HAP-1 (cell line): ENCODE measurements around the gene ADORA1.

Experiments
- DNase-seq, 2 experiments: peaks; one replicate each; pipeline ENCODE4 v3.0.0-alpha.2; 2016 to 2020; ENCODE audit warnings: low spot score in 2 of 2
- H3K27me3 ChIP-seq: fragments of 250-450 bp; sonication (Bioruptor Pico); 2 replicates; pipeline ENCODE4 v1.5.1; 2020; ENCODE audit warnings: low read depth, mild to moderate bottlenecking, moderate library complexity
- H3K36me3 ChIP-seq: fragments of 250-450 bp; sonication (Bioruptor Pico); replicated peaks from 2 replicates; pipeline ENCODE4 v1.5.1; 2020; ENCODE audit warnings: mild to moderate bottlenecking
- H3K4me1 ChIP-seq: fragments of 250-450 bp; sonication (Bioruptor Pico); 2 replicates; pipeline ENCODE4 v1.5.1; 2020; ENCODE audit warnings: mild to moderate bottlenecking
- H3K4me3 ChIP-seq: fragments of 250-450 bp; sonication (Bioruptor Pico); 2 replicates; pipeline ENCODE4 v1.5.1; 2020; ENCODE audit warnings: mild to moderate bottlenecking, moderate library complexity
- H3K9me3 ChIP-seq: fragments of 250-450 bp; sonication (Bioruptor Pico); 2 replicates; pipeline ENCODE4 v1.5.1; 2020; ENCODE audit warnings: mild to moderate bottlenecking, moderate library complexity
- in situ Hi-C: fragments of 300-500 bp; cut with MboI; formaldehyde crosslinking; loops from 3 replicates; pipeline ENCODE4 v1.14.3; 2020; ENCODE audit warnings: low sequenced_read_pairs, inconsistent platforms, mixed read lengths

ADORA1 gene

GRCh38 chr1:203121186-203122015 is 6.1 kb upstream of the ADORA1 start:
- no peaks in the 10 kb centered on the region for H3K9me3 ChIP-seq
- peaks cover 48% of the 10 kb centered on the region for H3K27me3 ChIP-seq
- DNase-seq, result no peak
- H3K4me1 ChIP-seq, result no peaks in the 10 kb centered on the region
- in situ Hi-C loops, result no loop called here
- no peak overlapping the region for H3K4me3 ChIP-seq
- no peaks in the 10 kb centered on the region for H3K36me3 ChIP-seq

GRCh38 chr1:203122159-203122558 is 5.4 kb upstream of the ADORA1 start:
- Histone ChIP-seq H3K4me3 (no peak overlapping the region), H3K4me1 (no peaks in the 10 kb centered on the region), H3K27me3 (peaks cover 48% of the 10 kb centered on the region), H3K9me3 (no peaks in the 10 kb centered on the region), H3K36me3 (no peaks in the 10 kb centered on the region)
- in situ Hi-C loops, result no loop called here
- no peak for DNase-seq

- H3K9me3 ChIP-seq, result no peaks in the 10 kb centered on the region
- DNase-seq, result no peak
- H3K36me3 ChIP-seq, result no peaks in the 10 kb centered on the region
- peaks cover 3% of the 10 kb centered on the region; the same call in 1 of the 2 replicates for H3K4me1 ChIP-seq
- in situ Hi-C loops, result no loop called here
- no peak overlapping the region for H3K4me3 ChIP-seq
- peaks cover 52% of the 10 kb centered on the region for H3K27me3 ChIP-seq
Observed at GRCh38 chr1:203124011-203124410, 3.5 kb upstream of the ADORA1 start.

- Histone ChIP-seq H3K9me3 (no peaks in the 10 kb centered on the region), H3K4me1 (peaks cover 3% of the 10 kb centered on the region; the same call in 1 of the 2 replicates), H3K4me3 (no peak overlapping the region), H3K36me3 (no peaks in the 10 kb centered on the region), H3K27me3 (peaks cover 50% of the 10 kb centered on the region)
- no peak for DNase-seq
- in situ Hi-C loops, result no loop called here
Observed at GRCh38 chr1:203124546-203125317, 2.8 kb upstream of the ADORA1 start.

- H3K36me3 ChIP-seq, result no peaks in the 10 kb centered on the region
- peaks cover 49% of the 10 kb centered on the region for H3K27me3 ChIP-seq
- H3K4me1 ChIP-seq, result peaks cover 3% of the 10 kb centered on the region; the same call in 1 of the 2 replicates
- no peak for DNase-seq
- no peaks in the 10 kb centered on the region for H3K9me3 ChIP-seq
- no peak overlapping the region for H3K4me3 ChIP-seq
- in situ Hi-C loops, result no loop called here
Observed at GRCh38 chr1:203126151-203126865, 1.2 kb upstream of the ADORA1 start.

GRCh38 chr1:203126866-203127665 is 460 bp upstream of the ADORA1 start:
- no peak for DNase-seq
- Histone ChIP-seq H3K36me3 (no peaks in the 10 kb centered on the region), H3K9me3 (no peaks in the 10 kb centered on the region), H3K4me3 (peak overlapping the region; percentile 25), H3K27me3 (peaks cover 49% of the 10 kb centered on the region), H3K4me1 (peaks cover 3% of the 10 kb centered on the region; the same call in 1 of the 2 replicates)
- in situ Hi-C loops, result no loop called here

- Histone ChIP-seq H3K4me3 (peak overlapping the region; percentile 25), H3K27me3 (peaks cover 43% of the 10 kb centered on the region), H3K9me3 (no peaks in the 10 kb centered on the region), H3K36me3 (no peaks in the 10 kb centered on the region), H3K4me1 (peaks cover 3% of the 10 kb centered on the region; the same call in 1 of the 2 replicates)
- in situ Hi-C loops, result no loop called here
- DNase-seq, result no peak
Observed at GRCh38 chr1:203128431-203128715, 847 bp downstream of the ADORA1 start.

- in situ Hi-C loops, result no loop called here
- peak overlapping the region; percentile 25; the same call in 1 of the 2 replicates for H3K4me3 ChIP-seq
Observed at GRCh38 chr1:203128716-203129500, 1.4 kb downstream of the ADORA1 start.

GRCh38 chr1:203129501-203130231 is 2.1 kb downstream of the ADORA1 start:
- Histone ChIP-seq H3K4me1 (peaks cover 3% of the 10 kb centered on the region; the same call in 1 of the 2 replicates), H3K4me3 (no peak overlapping the region), H3K36me3 (no peaks in the 10 kb centered on the region), H3K27me3 (peaks cover 32% of the 10 kb centered on the region), H3K9me3 (no peaks in the 10 kb centered on the region)
- in situ Hi-C loops, result no loop called here
- DNase-seq, result peak in 1 of 2 experiments; percentile 5

More at GRCh38 chr1:203128716-203129500, 1.4 kb downstream of the ADORA1 start:
- Histone ChIP-seq H3K9me3 (no peaks in the 10 kb centered on the region), H3K36me3 (no peaks in the 10 kb centered on the region), H3K27me3 (peaks cover 40% of the 10 kb centered on the region), H3K4me1 (peaks cover 3% of the 10 kb centered on the region; the same call in 1 of the 2 replicates)
- DNase-seq, result no peak

- in situ Hi-C loops, result no loop called here
- no peak for DNase-seq
- no peak overlapping the region for H3K4me3 ChIP-seq
Observed at GRCh38 chr1:203130358-203130985, 2.9 kb downstream of the ADORA1 start.

GRCh38 chr1:203131548-203132200 is 4.1 kb downstream of the ADORA1 start:
- Histone ChIP-seq H3K27me3 (peaks cover 14% of the 10 kb centered on the region), H3K9me3 (no peaks in the 10 kb centered on the region), H3K4me1 (peaks cover 3% of the 10 kb centered on the region; the same call in 1 of the 2 replicates), H3K36me3 (no peaks in the 10 kb centered on the region), H3K4me3 (no peak overlapping the region)
- no peak for DNase-seq
- in situ Hi-C loops, result no loop called here

More at GRCh38 chr1:203130358-203130985, 2.9 kb downstream of the ADORA1 start:
- Histone ChIP-seq H3K9me3 (no peaks in the 10 kb centered on the region), H3K4me1 (peaks cover 3% of the 10 kb centered on the region; the same call in 1 of the 2 replicates), H3K36me3 (no peaks in the 10 kb centered on the region), H3K27me3 (peaks cover 24% of the 10 kb centered on the region)
